Natural killer cell (primary cell): Measurements from ENCODE around the gene ARL15. TPM values are rescaled to one million over a fixed set of nuclear protein-coding genes. Genes with fewer than 3 reads are reported as not detected.
"Not testable (repeated sequence)": the region's sequence is repeated elsewhere in the genome, so short reads cannot be mapped to it uniquely, and the experiment has no call there.

Source experiments
- ATAC-seq, 3 donors: fragments of 150-1000 bp in 2 of 3; fragments of 200-7000 bp in 1 of 3; cut with Tn5 transposase; 1 replicate in 1 of 3; 2 replicates in 2 of 3; pipeline ENCODE4 v1.10.0; 2021; ENCODE audit warnings: mild to moderate bottlenecking in 2 of 3, moderate library complexity in 2 of 3
- DNase-seq, 2 donors: peaks; one replicate each; pipeline versions ENCODE4 v3.0.0 to v3.0.0-alpha.2; 2013 to 2021; ENCODE audit warnings: mixed read lengths in 1 of 2
- H3K27ac ChIP-seq: one replicate; pipeline ENCODE4 v1.5.1; 2013; ENCODE audit warnings: mild to moderate bottlenecking, low read length
- H3K27me3 ChIP-seq: one replicate; pipeline ENCODE4 v1.6.1; 2013; ENCODE audit warnings: low read length; ENCODE audit not compliant: control insufficient read depth, insufficient read depth
- H3K36me3 ChIP-seq: one replicate; pipeline ENCODE4 v1.6.1; 2013; ENCODE audit warnings: low read length; ENCODE audit not compliant: control insufficient read depth, insufficient read depth
- H3K4me1 ChIP-seq: one replicate; pipeline ENCODE4 v1.6.1; 2013; ENCODE audit warnings: low read length; ENCODE audit not compliant: control insufficient read depth, insufficient read depth
- H3K4me3 ChIP-seq: one replicate; pipeline ENCODE4 v1.5.1; 2013; ENCODE audit warnings: low read length
- H3K9me3 ChIP-seq: one replicate; pipeline ENCODE4 v1.6.1; 2013; ENCODE audit warnings: low read length; ENCODE audit not compliant: control insufficient read depth, insufficient read depth
- H3K27ac Mint-ChIP-seq, 2 donors: one replicate each; pipeline ENCODE4 v1.8.0; 2022; ENCODE audit warnings: mild to moderate bottlenecking in 2 of 2, mixed read lengths in 2 of 2, moderate library complexity in 1 of 2
- H3K27me3 Mint-ChIP-seq, 2 donors: one replicate each; pipeline ENCODE4 v1.8.0; 2022; ENCODE audit warnings: low read depth in 2 of 2, mixed read lengths in 2 of 2
- H3K36me3 Mint-ChIP-seq: one replicate; pipeline ENCODE4 v1.8.0; 2022; ENCODE audit warnings: mixed read lengths
- H3K4me1 Mint-ChIP-seq, 2 donors: one replicate each; pipeline ENCODE4 v1.8.0; 2022; ENCODE audit warnings: mixed read lengths in 2 of 2
- H3K4me3 Mint-ChIP-seq: one replicate; pipeline ENCODE4 v1.8.0; 2022; ENCODE audit warnings: mild to moderate bottlenecking, moderate library complexity, mixed read lengths
- H3K9me3 Mint-ChIP-seq, 2 donors: one replicate each; pipeline ENCODE4 v1.8.0; 2022; ENCODE audit warnings: mixed read lengths in 2 of 2
- WGBS: methylation state at CpG from one replicate; pipeline ENCODE4 v1.1.7; 2013; ENCODE audit warnings: missing lambda C conversion rate; ENCODE audit not compliant: insufficient coverage; 5-methylcytosine and 5-hydroxymethylcytosine counted together
- intact Hi-C: fragments of 100-400 bp; cut with micrococcal nuclease; formaldehyde crosslinking; loops from one replicate; pipeline ENCODE4 v1.14.2; 2022
- total RNA-seq, 4 donors: library from RNA; stranded (reverse); fragments of 120-200 nt in 1 of 4; gene quantifications; one replicate each; pipeline versions ENCODE4 v1.2.3 to v1.2.4, GENCODE V29; 2013 to 2022
- TF ChIP-seq, protein P1 (sequence below): fragments of 200-600 bp; IDR thresholded peaks from one replicate; pipeline ENCODE4 v1.8.0; 2022; ENCODE audit warnings: antibody characterized with exemption

The ARL15 gene
- total RNA-seq, 3 donors from 2014 or later (not counting 1 experiment from before 2014, with no cell fraction given): 28.9 to 35.1 (median 33.1) TPM

DNA sequence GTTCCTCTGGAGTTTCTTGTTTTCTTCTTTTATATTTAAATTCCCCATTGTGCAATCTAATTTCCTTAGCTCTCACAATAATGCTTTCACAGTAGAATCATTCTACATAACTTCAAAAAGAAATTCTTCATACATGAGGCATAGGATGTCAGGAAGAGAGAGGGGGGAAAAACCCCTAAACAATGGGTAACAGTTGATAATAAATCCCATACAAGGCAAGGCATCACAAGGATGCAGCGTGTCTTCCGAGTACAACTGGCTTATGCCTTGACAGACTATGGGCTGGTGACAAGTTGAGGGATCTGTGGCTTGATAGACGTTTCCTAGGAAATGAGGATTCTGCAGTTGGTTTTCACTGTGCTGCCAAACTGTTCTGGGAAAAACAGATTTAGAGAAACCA lies 247.4 kb downstream of the ARL15 start:
- no peak for ATAC-seq
- Mint-ChIP-seq H3K4me1 (peaks cover 5 to 7% of the 10 kb centered on the region in 2 donors), H3K27ac (no peak overlapping the region), H3K4me3 (no peak overlapping the region), H3K36me3 (no peaks in the 10 kb centered on the region), H3K27me3 (no peaks in the 10 kb centered on the region), H3K9me3 (no peaks in the 10 kb centered on the region)
- H3K27ac ChIP-seq: no peak overlapping the region
- no peaks in the 10 kb centered on the region for H3K4me1 ChIP-seq
- no peaks in the 10 kb centered on the region for H3K27me3 ChIP-seq
- TF ChIP-seq, protein P1, sequence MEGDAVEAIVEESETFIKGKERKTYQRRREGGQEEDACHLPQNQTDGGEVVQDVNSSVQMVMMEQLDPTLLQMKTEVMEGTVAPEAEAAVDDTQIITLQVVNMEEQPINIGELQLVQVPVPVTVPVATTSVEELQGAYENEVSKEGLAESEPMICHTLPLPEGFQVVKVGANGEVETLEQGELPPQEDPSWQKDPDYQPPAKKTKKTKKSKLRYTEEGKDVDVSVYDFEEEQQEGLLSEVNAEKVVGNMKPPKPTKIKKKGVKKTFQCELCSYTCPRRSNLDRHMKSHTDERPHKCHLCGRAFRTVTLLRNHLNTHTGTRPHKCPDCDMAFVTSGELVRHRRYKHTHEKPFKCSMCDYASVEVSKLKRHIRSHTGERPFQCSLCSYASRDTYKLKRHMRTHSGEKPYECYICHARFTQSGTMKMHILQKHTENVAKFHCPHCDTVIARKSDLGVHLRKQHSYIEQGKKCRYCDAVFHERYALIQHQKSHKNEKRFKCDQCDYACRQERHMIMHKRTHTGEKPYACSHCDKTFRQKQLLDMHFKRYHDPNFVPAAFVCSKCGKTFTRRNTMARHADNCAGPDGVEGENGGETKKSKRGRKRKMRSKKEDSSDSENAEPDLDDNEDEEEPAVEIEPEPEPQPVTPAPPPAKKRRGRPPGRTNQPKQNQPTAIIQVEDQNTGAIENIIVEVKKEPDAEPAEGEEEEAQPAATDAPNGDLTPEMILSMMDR: no peak
- intact Hi-C loops: no loop called here
- no peaks in the 10 kb centered on the region for H3K9me3 ChIP-seq
- no peak for DNase-seq
- H3K4me3 ChIP-seq: no peak overlapping the region
- no peaks in the 10 kb centered on the region for H3K36me3 ChIP-seq
- WGBS: 91% methylated on average over 3 of the region's 3 CpGs

DNA sequence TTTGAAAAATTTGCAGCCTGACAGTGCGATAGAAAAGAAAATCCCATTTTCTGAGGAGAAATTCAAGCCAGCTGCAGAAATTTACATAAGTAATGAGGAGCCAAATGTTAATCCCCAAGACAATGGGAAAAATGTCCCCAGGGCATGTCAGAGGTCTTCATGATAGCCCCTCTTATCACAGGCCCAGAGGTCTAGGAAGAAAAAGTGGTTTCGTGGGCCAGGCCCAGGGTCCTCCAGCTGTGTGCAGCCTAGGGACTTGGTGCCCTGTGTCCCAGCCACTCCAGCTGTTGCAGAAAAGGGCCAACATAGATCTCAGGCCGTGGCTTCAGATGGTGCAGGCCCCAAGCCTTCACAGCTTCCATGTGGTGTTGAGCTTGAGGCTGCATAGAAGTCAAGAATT lies 249.5 kb downstream of the ARL15 start:
- H3K9me3 Mint-ChIP-seq, H3K4me1 ChIP-seq, H3K4me3 Mint-ChIP-seq, H3K4me1 Mint-ChIP-seq, ATAC-seq, H3K27ac Mint-ChIP-seq, DNase-seq, H3K9me3 ChIP-seq, intact Hi-C loops, H3K27me3 Mint-ChIP-seq, H3K4me3 ChIP-seq, H3K36me3 ChIP-seq, H3K27ac ChIP-seq, H3K27me3 ChIP-seq, H3K36me3 Mint-ChIP-seq: not testable (repeated sequence)
- 100% methylated on average over 3 of the region's 3 CpGs for WGBS

DNA sequence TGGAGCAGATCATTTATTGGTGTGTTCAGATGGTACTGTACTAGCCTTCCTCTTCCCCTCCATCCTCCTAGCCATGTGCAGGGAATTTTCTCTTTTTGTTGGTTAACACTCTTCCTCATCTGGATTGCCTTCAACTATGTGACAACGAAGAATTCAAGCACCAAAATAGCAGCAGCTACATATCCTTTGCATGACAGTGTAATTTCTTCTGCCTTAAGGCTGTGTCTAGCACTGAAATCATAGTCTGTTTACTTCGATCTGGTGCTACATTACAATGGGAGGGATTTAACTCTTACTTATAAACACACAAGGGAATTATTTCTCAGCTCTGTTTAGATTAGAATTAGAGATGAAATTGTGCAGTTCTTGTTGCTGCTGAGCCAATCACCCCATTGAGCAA lies 260.4 kb downstream of the ARL15 start:
- TF ChIP-seq, protein P1: no peak
- intact Hi-C loops: no loop called here

DNA sequence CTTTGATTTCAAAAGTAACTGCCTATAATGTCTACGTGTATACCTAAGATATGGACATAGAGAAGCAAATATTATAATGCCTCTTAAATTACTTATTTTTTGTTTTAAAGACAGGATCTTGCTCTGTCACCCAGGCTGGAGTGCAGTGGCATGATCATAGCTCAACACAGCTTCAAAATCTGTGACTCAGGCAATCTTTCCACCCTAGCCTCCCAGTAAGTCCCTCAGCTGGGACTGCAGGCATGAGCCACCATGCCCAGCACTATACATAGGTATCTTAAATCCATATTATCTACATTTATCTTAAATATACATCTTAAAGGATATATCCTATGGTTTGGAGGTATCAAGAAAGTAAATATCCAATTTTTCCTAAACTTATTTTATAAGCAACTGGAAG lies 261.2 kb downstream of the ARL15 start:
- Mint-ChIP-seq H3K4me3 (no peak overlapping the region), H3K4me1 (no peaks in the 10 kb centered on the region), H3K36me3 (no peaks in the 10 kb centered on the region), H3K27me3 (no peaks in the 10 kb centered on the region), H3K27ac (no peak overlapping the region), H3K9me3 (no peaks in the 10 kb centered on the region)
- ATAC-seq (no peak), DNase-seq (no peak)
- WGBS: no CpG with 5 or more reads among the region's 1 CpG
- Histone ChIP-seq H3K9me3 (no peaks in the 10 kb centered on the region), H3K27ac (no peak overlapping the region), H3K36me3 (no peaks in the 10 kb centered on the region), H3K27me3 (no peaks in the 10 kb centered on the region), H3K4me1 (no peaks in the 10 kb centered on the region), H3K4me3 (no peak overlapping the region)
- TF ChIP-seq, protein P1: no peak
- intact Hi-C loops: no loop called here

More for the DNA sequence above, 260.4 kb downstream of the ARL15 start:
- WGBS: 93% methylated on average over 1 of the region's 2 CpGs
- no peaks in the 10 kb centered on the region for H3K27me3 ChIP-seq
- H3K27ac ChIP-seq: no peak overlapping the region
- H3K36me3 Mint-ChIP-seq: no peaks in the 10 kb centered on the region
- H3K9me3 Mint-ChIP-seq: no peaks in the 10 kb centered on the region
- DNase-seq: no peak
- H3K27ac Mint-ChIP-seq: no peak overlapping the region
- no peak overlapping the region for H3K4me3 ChIP-seq
- H3K27me3 Mint-ChIP-seq: no peaks in the 10 kb centered on the region
- no peaks in the 10 kb centered on the region for H3K9me3 ChIP-seq
- H3K36me3 ChIP-seq: no peaks in the 10 kb centered on the region
- no peak overlapping the region for H3K4me3 Mint-ChIP-seq
- H3K4me1 Mint-ChIP-seq: no peaks in the 10 kb centered on the region
- no peaks in the 10 kb centered on the region for H3K4me1 ChIP-seq
- no peak for ATAC-seq
